HUES64 (cell line): Measurements from ENCODE around the gene BICC1.

ENCODE experiments used
- H3K27ac ChIP-seq: 2 replicates; pipeline ENCODE4 v1.7.0; 2013; ENCODE audit warnings: low read depth, low read length, inconsistent platforms
- H3K27me3 ChIP-seq: 2 replicates; pipeline ENCODE4 v1.6.1; 2013; ENCODE audit warnings: mild to moderate bottlenecking, low read length; ENCODE audit not compliant: insufficient read depth
- H3K36me3 ChIP-seq: 2 replicates; pipeline ENCODE4 v1.6.1; 2013; ENCODE audit warnings: mild to moderate bottlenecking, low read length; ENCODE audit not compliant: insufficient read depth
- H3K4me1 ChIP-seq: 2 replicates; pipeline ENCODE4 v1.6.1; 2013; ENCODE audit warnings: mild to moderate bottlenecking, low read length, moderate library complexity; ENCODE audit not compliant: insufficient read depth
- H3K4me3 ChIP-seq: 2 replicates; pipeline ENCODE4 v1.5.1; 2013; ENCODE audit warnings: mild to moderate bottlenecking, low read length, moderate library complexity
- H3K9ac ChIP-seq: 2 replicates; pipeline ENCODE4 v1.6.1; 2013; ENCODE audit warnings: mild to moderate bottlenecking, low read depth, low read length
- H3K9me3 ChIP-seq: 2 replicates; pipeline ENCODE4 v1.6.1; 2013; ENCODE audit warnings: low read depth, low read length; ENCODE audit not compliant: insufficient read depth
- WGBS: fragments of 150-250, 120-280 bp; methylation state at CpG from one replicate; pipeline ENCODE4 v1.1.7; 2013; ENCODE audit warnings: missing lambda C conversion rate; 5-methylcytosine and 5-hydroxymethylcytosine counted together

Gene BICC1

GRCh38 chr10:58785354-58785753 lies 272.7 kb downstream of the BICC1 start:
- Histone ChIP-seq H3K4me1 (no peaks in the 10 kb centered on the region), H3K9ac (no peak overlapping the region), H3K27ac (no peak overlapping the region), H3K36me3 (no peaks in the 10 kb centered on the region), H3K4me3 (no peak overlapping the region), H3K9me3 (no peaks in the 10 kb centered on the region), H3K27me3 (no peaks in the 10 kb centered on the region)
- 90% methylated on average over 2 of the region's 3 CpGs for WGBS

DNA sequence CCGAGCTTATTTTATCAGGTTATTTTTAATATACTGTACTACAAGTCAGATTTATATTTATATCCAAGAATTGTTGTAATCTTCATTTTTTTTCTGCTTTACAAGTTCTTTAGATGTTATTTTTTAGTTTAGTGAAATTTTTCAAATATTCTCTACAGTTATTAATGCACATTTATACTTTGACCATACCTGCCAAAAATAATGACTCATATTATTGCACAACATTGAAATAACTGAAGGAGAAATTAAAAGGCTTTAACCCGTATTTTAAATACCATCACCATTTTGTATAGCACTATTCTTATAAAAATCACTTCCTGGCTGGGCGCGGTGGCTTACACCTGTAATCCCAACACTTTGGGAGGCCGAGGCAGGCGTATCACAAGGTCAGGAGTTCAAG lies 278.5 kb downstream of the BICC1 start:
- Histone ChIP-seq H3K4me3 (no peak overlapping the region), H3K9me3 (no peaks in the 10 kb centered on the region), H3K27me3 (no peaks in the 10 kb centered on the region), H3K27ac (no peak overlapping the region), H3K4me1 (no peaks in the 10 kb centered on the region), H3K9ac (no peak overlapping the region), H3K36me3 (no peaks in the 10 kb centered on the region)
- 96% methylated on average over 5 of the region's 6 CpGs for WGBS

GRCh38 chr10:58795560-58795959 lies 282.9 kb downstream of the BICC1 start:
- Histone ChIP-seq H3K4me1 (no peaks in the 10 kb centered on the region), H3K4me3 (no peak overlapping the region), H3K9me3 (no peaks in the 10 kb centered on the region), H3K27ac (no peak overlapping the region), H3K9ac (no peak overlapping the region), H3K36me3 (no peaks in the 10 kb centered on the region), H3K27me3 (no peaks in the 10 kb centered on the region)

- H3K9me3 ChIP-seq = no peaks in the 10 kb centered on the region
- no peaks in the 10 kb centered on the region for H3K36me3 ChIP-seq
- 85% methylated on average over 7 of the region's 7 CpGs for WGBS
- H3K27ac ChIP-seq = no peak overlapping the region
- no peaks in the 10 kb centered on the region for H3K4me1 ChIP-seq
- no peak overlapping the region for H3K9ac ChIP-seq
- H3K4me3 ChIP-seq = no peak overlapping the region
- no peaks in the 10 kb centered on the region for H3K27me3 ChIP-seq
Measured at GRCh38 chr10:58796242-58796641, 283.6 kb downstream of the BICC1 start.

- Histone ChIP-seq H3K4me1 (no peaks in the 10 kb centered on the region), H3K9me3 (no peaks in the 10 kb centered on the region), H3K4me3 (no peak overlapping the region), H3K9ac (no peak overlapping the region), H3K27me3 (no peaks in the 10 kb centered on the region), H3K27ac (no peak overlapping the region), H3K36me3 (no peaks in the 10 kb centered on the region)
- WGBS = 71% methylated on average over 4 of the region's 4 CpGs
Measured at GRCh38 chr10:58796824-58797223, 284.2 kb downstream of the BICC1 start.

DNA sequence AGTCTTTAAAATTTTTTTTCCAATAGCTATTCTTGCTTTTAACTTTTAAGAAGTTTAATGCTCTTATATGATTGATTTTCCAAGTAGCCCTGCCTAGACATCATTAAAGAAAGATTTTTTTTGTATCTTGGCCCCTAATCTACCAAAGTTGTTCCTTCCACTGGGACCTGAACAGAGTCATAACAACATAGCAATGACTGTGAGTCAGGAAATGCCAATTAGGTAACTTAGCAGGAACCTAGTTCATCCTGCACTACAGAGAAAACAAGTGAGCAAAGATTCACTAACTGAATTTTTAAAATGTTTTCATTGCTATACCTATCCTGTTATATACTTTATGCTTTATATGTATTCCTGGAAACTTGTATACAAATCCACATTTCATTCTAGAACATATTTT lies 284.7 kb downstream of the BICC1 start:
- no peaks in the 10 kb centered on the region for H3K4me1 ChIP-seq
- no peaks in the 10 kb centered on the region for H3K9me3 ChIP-seq
- H3K27ac ChIP-seq = no peak overlapping the region
- H3K36me3 ChIP-seq = no peaks in the 10 kb centered on the region
- H3K9ac ChIP-seq = no peak overlapping the region
- no peak overlapping the region for H3K4me3 ChIP-seq
- H3K27me3 ChIP-seq = no peaks in the 10 kb centered on the region

DNA sequence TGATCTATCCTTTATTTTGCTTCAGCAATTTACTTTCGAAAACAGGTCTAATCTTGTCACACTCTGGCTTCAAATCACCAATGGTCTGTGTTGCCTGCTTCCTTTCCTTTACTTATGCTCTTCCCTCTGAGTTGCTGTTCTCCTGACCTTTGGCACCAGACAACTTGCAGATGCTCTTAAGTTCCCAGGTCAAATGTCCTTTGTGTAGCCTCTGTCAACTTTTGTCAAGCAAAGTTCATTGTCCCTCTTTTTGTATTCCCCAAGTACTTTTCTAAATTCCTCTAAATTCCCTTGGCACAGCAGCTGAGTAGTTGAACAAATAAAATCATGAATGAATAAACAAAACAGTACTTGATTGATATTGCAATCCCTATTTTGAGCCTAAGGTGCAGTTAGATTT lies 289.4 kb downstream of the BICC1 start:
- H3K9me3 ChIP-seq = no peaks in the 10 kb centered on the region
- H3K27ac ChIP-seq = no peak overlapping the region
- H3K4me1 ChIP-seq = no peaks in the 10 kb centered on the region
- H3K36me3 ChIP-seq = no peaks in the 10 kb centered on the region
- H3K4me3 ChIP-seq = no peak overlapping the region
- H3K27me3 ChIP-seq = no peaks in the 10 kb centered on the region
- WGBS = 87% methylated on average over 1 of the region's 1 CpG
- no peak overlapping the region for H3K9ac ChIP-seq

GRCh38 chr10:58806323-58806722 lies 293.7 kb downstream of the BICC1 start:
- H3K27ac ChIP-seq = no peak overlapping the region
- no peak overlapping the region for H3K9ac ChIP-seq
- WGBS = 100% methylated on average over 1 of the region's 1 CpG
- H3K36me3 ChIP-seq = no peaks in the 10 kb centered on the region
- no peaks in the 10 kb centered on the region for H3K9me3 ChIP-seq
- no peaks in the 10 kb centered on the region for H3K27me3 ChIP-seq
- H3K4me1 ChIP-seq = no peaks in the 10 kb centered on the region
- no peak overlapping the region for H3K4me3 ChIP-seq

DNA sequence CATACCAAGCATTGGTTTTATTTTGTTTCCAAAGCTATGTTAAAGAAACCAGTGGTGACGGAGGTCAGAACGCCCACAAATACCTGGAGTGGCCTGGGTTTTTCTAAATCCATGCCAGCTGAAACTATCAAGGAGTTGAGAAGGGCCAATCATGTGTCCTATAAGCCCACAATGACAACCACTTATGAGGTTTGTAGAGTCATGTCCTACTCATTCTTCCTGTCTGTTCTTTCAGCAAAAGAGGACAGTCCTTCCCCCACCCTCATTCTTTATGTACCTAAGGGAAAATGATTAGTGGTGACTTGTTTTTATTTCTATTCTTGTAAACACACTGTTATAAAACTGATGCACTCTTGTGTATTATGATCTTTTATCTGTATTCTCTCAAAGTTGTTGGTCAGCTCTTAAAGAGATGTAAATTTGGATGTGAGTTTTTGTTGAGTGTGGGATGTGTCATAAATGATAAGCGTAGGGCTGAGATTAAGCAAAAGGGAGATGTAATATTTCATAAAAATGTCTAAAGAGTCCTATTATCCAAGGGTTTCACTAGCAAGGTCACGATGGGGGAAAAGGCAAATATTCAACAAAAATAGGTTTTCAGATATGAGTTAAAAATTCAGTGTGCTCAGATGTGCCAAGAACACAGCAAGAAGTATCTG lies 294.4 kb downstream of the BICC1 start:
- Histone ChIP-seq H3K9ac (no peak overlapping the region), H3K4me3 (no peak overlapping the region), H3K36me3 (no peaks in the 10 kb centered on the region), H3K4me1 (no peaks in the 10 kb centered on the region), H3K27ac (no peak overlapping the region), H3K27me3 (no peaks in the 10 kb centered on the region), H3K9me3 (no peaks in the 10 kb centered on the region)
- WGBS = 98% methylated on average over 4 of the region's 4 CpGs

DNA sequence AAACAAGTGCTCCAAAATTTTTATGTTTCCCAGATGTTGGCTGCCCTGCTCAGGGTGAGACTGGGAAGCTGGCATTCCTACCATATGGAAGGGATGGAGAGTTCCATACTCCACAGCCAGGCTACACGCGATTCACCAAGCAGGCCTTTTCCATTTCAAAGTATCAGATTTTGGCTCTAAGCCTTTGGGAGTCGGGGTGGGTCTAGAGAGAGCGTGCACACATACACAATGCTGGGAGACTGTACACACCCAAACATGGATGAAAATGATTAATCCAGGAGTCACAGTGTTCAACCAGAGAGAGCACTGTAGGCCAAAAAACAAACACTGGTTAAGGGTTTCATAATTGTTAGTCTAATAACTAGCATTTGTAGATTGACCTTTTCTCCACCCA lies 295.0 kb downstream of the BICC1 start:
- no peak overlapping the region for H3K9ac ChIP-seq
- no peaks in the 10 kb centered on the region for H3K4me1 ChIP-seq
- no peak overlapping the region for H3K27ac ChIP-seq
- H3K36me3 ChIP-seq = no peaks in the 10 kb centered on the region
- H3K9me3 ChIP-seq = no peaks in the 10 kb centered on the region
- no peak overlapping the region for H3K4me3 ChIP-seq
- WGBS = 62% methylated on average over 3 of the region's 4 CpGs
- no peaks in the 10 kb centered on the region for H3K27me3 ChIP-seq

- 92% methylated on average over 2 of the region's 2 CpGs for WGBS
- H3K36me3 ChIP-seq = no peaks in the 10 kb centered on the region
- no peak overlapping the region for H3K27ac ChIP-seq
- no peaks in the 10 kb centered on the region for H3K9me3 ChIP-seq
- H3K27me3 ChIP-seq = no peaks in the 10 kb centered on the region
- no peaks in the 10 kb centered on the region for H3K4me1 ChIP-seq
- H3K4me3 ChIP-seq = no peak overlapping the region
- H3K9ac ChIP-seq = no peak overlapping the region
Measured at GRCh38 chr10:58810751-58811150, 298.1 kb downstream of the BICC1 start.

DNA sequence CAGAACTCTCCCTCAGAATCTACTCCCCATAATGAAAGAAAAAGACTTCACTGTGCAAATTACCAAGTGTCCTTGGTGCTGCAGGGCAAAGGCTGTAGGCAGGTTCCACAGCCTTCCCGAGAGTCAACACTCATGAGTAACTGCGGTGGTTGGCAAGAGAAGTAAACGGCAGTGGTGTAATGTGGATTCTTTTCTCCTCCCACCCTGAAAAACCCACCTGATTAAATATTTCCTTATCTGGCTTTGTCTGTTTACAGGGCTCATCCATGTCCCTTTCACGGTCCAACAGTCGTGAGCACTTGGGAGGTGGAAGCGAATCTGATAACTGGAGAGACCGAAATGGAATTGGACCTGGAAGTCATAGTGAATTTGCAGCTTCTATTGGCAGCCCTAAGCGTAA lies 300.9 kb downstream of the BICC1 start:
- Histone ChIP-seq H3K27me3 (no peaks in the 10 kb centered on the region), H3K4me3 (no peak overlapping the region), H3K4me1 (no peaks in the 10 kb centered on the region), H3K27ac (no peak overlapping the region), H3K9me3 (no peaks in the 10 kb centered on the region), H3K36me3 (no peaks in the 10 kb centered on the region), H3K9ac (no peak overlapping the region)
- WGBS = 93% methylated on average over 7 of the region's 8 CpGs
